Measurements from ENCODE around the gene SCMH1. TPM values are rescaled to one million over a fixed set of nuclear protein-coding genes. Genes with fewer than 3 reads are reported as not detected.

The SCMH1 gene
- total RNA-seq, 1 experiment from 2014 or later = 16.5 TPM

DNA sequence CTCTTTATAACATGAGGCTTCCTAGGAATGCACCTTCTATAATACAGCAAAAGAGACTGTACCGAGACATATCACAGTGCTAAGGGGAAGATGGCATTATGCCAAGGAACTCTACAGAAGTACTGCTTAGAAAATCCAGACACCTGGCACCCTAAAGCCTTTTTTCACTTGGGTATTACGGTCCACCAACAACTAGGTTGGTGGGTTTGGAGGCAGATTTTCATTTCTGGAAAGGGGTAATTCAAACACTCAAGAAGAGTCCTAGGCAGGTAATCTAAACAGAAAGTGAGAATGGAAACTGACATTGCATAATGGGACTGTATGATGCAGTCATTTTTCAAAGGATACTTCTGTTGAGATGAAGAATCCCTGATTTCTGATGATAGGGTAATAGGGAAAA, 19.6 kb downstream of the SCMH1 start:
- Histone ChIP-seq H2BK12ac (ENCODE audit: insufficient read length, low read depth, low read length) (no peak overlapping the region), H3K27me3 (ENCODE audit: insufficient read depth, low read length) (no peaks in the 10 kb centered on the region), H3K4me2 (ENCODE audit: insufficient read depth, insufficient read length, low read length) (no peak overlapping the region), H3K27ac (ENCODE audit: insufficient read length, low read depth, low read length) (no peak overlapping the region), H3K14ac (ENCODE audit: insufficient read depth, low read length) (no peak overlapping the region), H3K9me3 (ENCODE audit: control insufficient read depth, low read depth, low read length) (peaks cover 8% of the 10 kb centered on the region), H3K79me1 (ENCODE audit: insufficient read depth, low read depth, low read length, poor library complexity, severe bottlenecking) (no peaks in the 10 kb centered on the region), H2BK5ac (ENCODE audit: insufficient read length, low read length) (no peak overlapping the region), H3K23ac (ENCODE audit: insufficient read length, low read depth, low read length) (no peak overlapping the region), H3T11ph (ENCODE audit: low read length) (no peak overlapping the region), H3K18ac (ENCODE audit: insufficient read length, low read depth, low read length) (no peak overlapping the region), H3K56ac (ENCODE audit: insufficient read length, low read depth, low read length) (no peak overlapping the region), H2BK15ac (ENCODE audit: low read depth, low read length) (no peak overlapping the region), H2AFZ (ENCODE audit: low read length) (no peak overlapping the region), H3K4me1 (ENCODE audit: insufficient read depth, low read length) (no peaks in the 10 kb centered on the region), H2BK120ac (ENCODE audit: low read depth, low read length, poor library complexity, severe bottlenecking) (no peak overlapping the region), H3K4ac (ENCODE audit: low read depth, low read length) (no peak overlapping the region), H3K79me2 (ENCODE audit: insufficient read depth, low read length) (no peaks in the 10 kb centered on the region), H2BK20ac (ENCODE audit: low read depth, low read length, poor library complexity, severe bottlenecking) (no peak overlapping the region), H4K5ac (ENCODE audit: insufficient read length, low read depth, low read length) (no peak overlapping the region), H3K23me2 (ENCODE audit: insufficient read length, low read depth, low read length, poor library complexity, severe bottlenecking) (no peaks in the 10 kb centered on the region), H4K91ac (ENCODE audit: insufficient read length, low read depth, low read length) (no peak overlapping the region), H4K8ac (replicated peaks; ENCODE audit: insufficient read length, low read depth, low read length) (no peak overlapping the region), H3K9ac (ENCODE audit: extremely low read depth, insufficient read length, low read length) (no peak overlapping the region), H2AK5ac (ENCODE audit: insufficient read length, low read length) (no peak overlapping the region), H4K20me1 (ENCODE audit: control insufficient read depth, insufficient read depth, insufficient read length) (no peaks in the 10 kb centered on the region)
- H3K27ac Mint-ChIP-seq = no peak overlapping the region
- H3K36me3 Mint-ChIP-seq (ENCODE audit: insufficient read depth in 1 of 3, low read depth in 3 of 3) = peaks cover 18 to 25% (median 21%) of the 10 kb centered on the region in 3 experiments
- DNase-seq = no peak
- no peak overlapping the region for H3K4me3 Mint-ChIP-seq
- H3K27me3 Mint-ChIP-seq (ENCODE audit: low read depth) = no peaks in the 10 kb centered on the region
- H3K4me1 Mint-ChIP-seq = peaks cover 5 to 6% of the 10 kb centered on the region in 2 experiments; a peak in 2 of 4 replicates
- H3K9me3 Mint-ChIP-seq = peaks cover 10 to 23% of the 10 kb centered on the region in 2 experiments
- WGBS (ENCODE audit: extremely low coverage, insufficient read length, low lambda C conversion rate) = no CpG with 5 or more reads among the region's 2 CpGs
- TF ChIP-seq, protein P1, sequence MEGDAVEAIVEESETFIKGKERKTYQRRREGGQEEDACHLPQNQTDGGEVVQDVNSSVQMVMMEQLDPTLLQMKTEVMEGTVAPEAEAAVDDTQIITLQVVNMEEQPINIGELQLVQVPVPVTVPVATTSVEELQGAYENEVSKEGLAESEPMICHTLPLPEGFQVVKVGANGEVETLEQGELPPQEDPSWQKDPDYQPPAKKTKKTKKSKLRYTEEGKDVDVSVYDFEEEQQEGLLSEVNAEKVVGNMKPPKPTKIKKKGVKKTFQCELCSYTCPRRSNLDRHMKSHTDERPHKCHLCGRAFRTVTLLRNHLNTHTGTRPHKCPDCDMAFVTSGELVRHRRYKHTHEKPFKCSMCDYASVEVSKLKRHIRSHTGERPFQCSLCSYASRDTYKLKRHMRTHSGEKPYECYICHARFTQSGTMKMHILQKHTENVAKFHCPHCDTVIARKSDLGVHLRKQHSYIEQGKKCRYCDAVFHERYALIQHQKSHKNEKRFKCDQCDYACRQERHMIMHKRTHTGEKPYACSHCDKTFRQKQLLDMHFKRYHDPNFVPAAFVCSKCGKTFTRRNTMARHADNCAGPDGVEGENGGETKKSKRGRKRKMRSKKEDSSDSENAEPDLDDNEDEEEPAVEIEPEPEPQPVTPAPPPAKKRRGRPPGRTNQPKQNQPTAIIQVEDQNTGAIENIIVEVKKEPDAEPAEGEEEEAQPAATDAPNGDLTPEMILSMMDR (conservative IDR thresholded peaks at IDR 0.05) = no peak

Data from H9 (cell line).